Measurements from ENCODE around the gene CABLES1. TPM values are rescaled to one million over a fixed set of nuclear protein-coding genes. Genes with fewer than 3 reads are reported as not detected.

The CABLES1 gene
- total RNA-seq, 2 donors from 2014 or later = 9.9 to 16.7 TPM

- no peaks in the 10 kb centered on the region for H3K9me3 Mint-ChIP-seq
- no peak overlapping the region for H3K9ac ChIP-seq (ENCODE audit: extremely low read depth, low read length, poor library complexity, severe bottlenecking)
- WGBS, 2 experiments (ENCODE audit: insufficient coverage in 1 of 2, insufficient read length in 1 of 2) = 86 to 90% methylated on average over 8 of the region's 8 CpGs
- TF ChIP-seq CTCF (conservative IDR thresholded peaks at IDR 0.05) = no peak
- H3K27ac Mint-ChIP-seq = no peak overlapping the region
- peaks cover 43% of the 10 kb centered on the region for H3K4me1 Mint-ChIP-seq
- peak; percentile 38 for DNase-seq
- no peaks in the 10 kb centered on the region for H3K27me3 ChIP-seq (ENCODE audit: control insufficient read depth, insufficient read depth, low read length, poor library complexity, severe bottlenecking)
- H3K36me3 ChIP-seq (ENCODE audit: control insufficient read depth, insufficient read depth, low read length) = no peaks in the 10 kb centered on the region
- no peak overlapping the region for H3K27ac ChIP-seq (ENCODE audit: low read depth, low read length)
- H3K4me1 ChIP-seq (ENCODE audit: control insufficient read depth, insufficient read depth, low read length) = peaks cover 3% of the 10 kb centered on the region
- peaks cover under 1% of the 10 kb centered on the region for H3K36me3 Mint-ChIP-seq (ENCODE audit: low read depth)
- H3K27me3 Mint-ChIP-seq (ENCODE audit: insufficient read depth) = no peaks in the 10 kb centered on the region
- H3K4me3 Mint-ChIP-seq = no peak overlapping the region
- H3K9me3 ChIP-seq (ENCODE audit: control insufficient read depth, low read length) = no peaks in the 10 kb centered on the region
- no peak overlapping the region for H3K4me3 ChIP-seq (ENCODE audit: low read length)
Measured at GRCh38 chr18:23183411-23184150, 48.3 kb downstream of the CABLES1 start.

GRCh38 chr18:23186781-23187180 is 51.5 kb downstream of the CABLES1 start:
- H3K4me3 ChIP-seq (ENCODE audit: low read length) = no peak overlapping the region
- Mint-ChIP-seq H3K9me3 (no peaks in the 10 kb centered on the region), H3K27me3 (ENCODE audit: insufficient read depth) (no peaks in the 10 kb centered on the region), H3K4me1 (peaks cover 25% of the 10 kb centered on the region), H3K27ac (no peak overlapping the region), H3K36me3 (ENCODE audit: low read depth) (peaks cover 11% of the 10 kb centered on the region), H3K4me3 (no peak overlapping the region)
- peak; percentile 40 for DNase-seq
- H3K9me3 ChIP-seq (ENCODE audit: control insufficient read depth, low read length) = no peaks in the 10 kb centered on the region
- no peaks in the 10 kb centered on the region for H3K27me3 ChIP-seq (ENCODE audit: control insufficient read depth, insufficient read depth, low read length, poor library complexity, severe bottlenecking)
- no peak overlapping the region for H3K9ac ChIP-seq (ENCODE audit: extremely low read depth, low read length, poor library complexity, severe bottlenecking)
- H3K27ac ChIP-seq (ENCODE audit: low read depth, low read length) = no peak overlapping the region
- no peaks in the 10 kb centered on the region for H3K36me3 ChIP-seq (ENCODE audit: control insufficient read depth, insufficient read depth, low read length)
- WGBS, 2 experiments (ENCODE audit: insufficient coverage in 1 of 2, insufficient read length in 1 of 2) = 94 to 95% methylated on average over 3 to 4 of the region's 4 CpGs
- H3K4me1 ChIP-seq (ENCODE audit: control insufficient read depth, insufficient read depth, low read length) = no peaks in the 10 kb centered on the region
- no peak for TF ChIP-seq CTCF (conservative IDR thresholded peaks at IDR 0.05)

- peak overlapping the region; percentile 72 for H3K27ac Mint-ChIP-seq
Measured at GRCh38 chr18:23188068-23188760, 52.9 kb downstream of the CABLES1 start.

More at GRCh38 chr18:23188068-23188760, 52.9 kb downstream of the CABLES1 start:
- peak; percentile 38 for DNase-seq
- TF ChIP-seq CTCF (conservative IDR thresholded peaks at IDR 0.05) = no peak
- no peak overlapping the region for H3K9ac ChIP-seq (ENCODE audit: extremely low read depth, low read length, poor library complexity, severe bottlenecking)
- Mint-ChIP-seq H3K4me3 (no peak overlapping the region), H3K27me3 (ENCODE audit: insufficient read depth) (no peaks in the 10 kb centered on the region), H3K4me1 (peaks cover 23% of the 10 kb centered on the region), H3K36me3 (ENCODE audit: low read depth) (peaks cover 11% of the 10 kb centered on the region), H3K9me3 (no peaks in the 10 kb centered on the region)
- no peaks in the 10 kb centered on the region for H3K4me1 ChIP-seq (ENCODE audit: control insufficient read depth, insufficient read depth, low read length)
- H3K27ac ChIP-seq (ENCODE audit: low read depth, low read length) = no peak overlapping the region
- WGBS, 2 experiments (ENCODE audit: insufficient coverage in 1 of 2, insufficient read length in 1 of 2) = 96 to 100% methylated on average over 4 to 6 of the region's 6 CpGs
- H3K27me3 ChIP-seq (ENCODE audit: control insufficient read depth, insufficient read depth, low read length, poor library complexity, severe bottlenecking) = no peaks in the 10 kb centered on the region
- no peaks in the 10 kb centered on the region for H3K9me3 ChIP-seq (ENCODE audit: control insufficient read depth, low read length)
- no peaks in the 10 kb centered on the region for H3K36me3 ChIP-seq (ENCODE audit: control insufficient read depth, insufficient read depth, low read length)
- no peak overlapping the region for H3K4me3 ChIP-seq (ENCODE audit: low read length)
